KG1 (cell line): ENCODE measurements around the gene SPRR1A.

ENCODE experiments used
- DNase-seq: peaks from one replicate; lab custom pipeline; 2025; lab: John Stamatoyannopoulos, UW

The SPRR1A gene, protein sequence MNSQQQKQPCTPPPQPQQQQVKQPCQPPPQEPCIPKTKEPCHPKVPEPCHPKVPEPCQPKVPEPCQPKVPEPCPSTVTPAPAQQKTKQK

DNA sequence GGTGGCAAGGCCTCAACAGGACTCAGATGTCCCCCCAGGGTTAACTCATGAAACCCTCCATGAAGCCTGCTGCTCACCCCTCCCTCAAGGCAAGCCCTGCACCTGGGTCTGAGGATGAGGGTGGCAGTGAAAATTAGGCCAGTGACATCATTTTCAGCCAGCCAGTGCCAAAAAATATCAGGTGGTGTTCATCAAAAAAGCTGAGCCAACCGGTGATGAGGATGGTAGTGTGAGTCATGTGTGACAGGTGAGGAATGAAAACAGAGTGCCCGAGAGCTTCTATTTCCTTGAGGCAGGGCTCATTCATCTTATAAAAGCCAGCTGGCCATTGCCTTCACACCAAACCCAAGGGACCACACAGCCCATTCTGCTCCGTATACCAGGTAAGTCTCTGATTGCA, at the start of gene SPRR1A:
Gene SPRR1A (plus strand): TSS at position 339 of the 400 bp plus-strand sequence. CDS start 1,150 bp downstream, outside the sequence.
- DNase-seq: no peak

DNA sequence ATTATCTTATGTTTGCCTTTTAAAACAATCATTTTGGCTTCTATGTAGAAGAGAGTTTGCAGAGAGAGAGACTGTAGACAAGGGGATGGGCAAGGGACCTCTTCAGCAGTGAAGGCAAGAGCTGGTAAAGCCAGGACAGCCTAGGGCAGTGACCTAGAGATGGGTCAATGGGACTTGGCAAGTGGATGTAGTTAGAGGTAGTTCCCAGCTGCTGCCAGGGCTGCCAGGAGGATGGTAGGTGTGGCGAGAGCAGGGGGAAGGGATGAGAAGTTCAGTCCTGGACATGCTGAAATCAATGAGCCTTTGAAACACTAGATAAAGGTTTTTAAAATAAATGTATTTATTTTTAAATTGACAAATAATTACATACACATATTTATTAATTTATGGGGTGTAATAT, 43.3 kb upstream of the SPRR1A start:
- no peak for DNase-seq

DNA sequence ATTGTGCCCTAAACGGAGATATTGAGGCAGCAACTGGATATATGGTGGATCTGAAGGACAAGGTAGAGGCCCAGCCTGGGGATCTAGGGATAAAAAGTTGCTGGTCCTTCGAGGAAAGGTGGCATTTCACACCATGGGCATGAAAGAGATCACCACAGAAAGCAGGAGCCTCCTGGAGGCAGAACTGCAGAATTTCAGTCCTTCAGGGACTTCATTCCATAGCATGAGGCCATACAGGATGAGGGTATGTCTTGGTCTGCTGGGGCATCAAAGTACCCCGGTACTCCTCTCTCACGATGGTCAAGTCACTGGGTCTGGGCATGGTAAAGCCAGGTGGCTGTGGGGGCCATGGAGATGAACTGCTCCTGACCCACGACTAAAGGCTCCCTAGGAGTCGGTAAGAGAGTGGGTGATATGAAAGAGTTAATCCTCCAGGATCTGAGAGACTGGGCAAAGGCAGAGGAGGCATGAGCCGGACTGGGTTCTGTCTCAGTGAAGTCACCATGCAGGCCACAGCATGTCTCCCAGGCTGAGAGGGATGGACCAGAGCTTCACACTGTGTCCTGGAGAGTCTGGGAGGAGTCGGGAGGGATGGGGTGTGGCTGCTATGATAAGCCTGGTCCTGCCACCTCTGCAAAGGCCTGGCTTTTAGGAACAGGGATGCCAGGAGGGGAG, 42.7 kb upstream of the SPRR1A start:
- no peak for DNase-seq

DNA sequence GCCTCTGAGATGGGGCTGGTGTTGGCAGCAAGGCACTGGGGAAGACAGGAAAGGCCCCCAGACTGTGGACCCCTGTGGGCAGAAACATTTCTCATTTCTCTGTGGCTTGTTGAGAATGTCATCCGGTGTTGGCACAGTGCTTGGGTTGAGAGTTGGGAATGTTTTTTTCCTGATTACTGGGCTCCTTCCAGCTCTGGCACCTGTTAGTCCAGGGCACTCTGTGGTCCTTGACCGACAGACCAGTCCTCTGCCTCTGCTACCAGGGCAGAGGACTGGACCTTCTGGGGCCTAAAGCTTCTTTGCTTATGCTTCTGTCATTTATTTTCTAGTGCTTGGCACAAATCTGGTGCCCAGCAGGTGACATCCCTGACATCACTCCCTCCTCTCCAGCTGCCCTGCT, 41.7 kb upstream of the SPRR1A start:
- no peak for DNase-seq

DNA sequence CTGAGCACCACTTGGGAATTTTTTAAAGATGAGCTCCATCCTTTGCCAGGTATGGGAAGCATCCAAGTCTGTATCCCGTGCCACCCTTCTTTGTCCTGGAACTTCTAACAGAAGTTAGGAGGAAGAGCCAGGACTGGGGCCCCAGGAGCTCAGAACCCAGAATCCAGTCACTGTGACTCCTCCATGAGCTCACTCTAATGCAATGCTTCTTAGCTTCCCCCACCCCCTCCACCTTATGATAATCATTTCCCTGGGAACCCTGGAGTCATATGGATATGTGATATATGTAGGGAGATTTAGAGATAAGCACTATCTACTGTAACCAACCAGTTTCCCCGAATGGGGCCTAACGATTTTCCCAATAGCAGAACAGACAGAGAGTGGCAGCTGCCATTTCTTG, 37.6 kb upstream of the SPRR1A start:
- DNase-seq: no peak

DNA sequence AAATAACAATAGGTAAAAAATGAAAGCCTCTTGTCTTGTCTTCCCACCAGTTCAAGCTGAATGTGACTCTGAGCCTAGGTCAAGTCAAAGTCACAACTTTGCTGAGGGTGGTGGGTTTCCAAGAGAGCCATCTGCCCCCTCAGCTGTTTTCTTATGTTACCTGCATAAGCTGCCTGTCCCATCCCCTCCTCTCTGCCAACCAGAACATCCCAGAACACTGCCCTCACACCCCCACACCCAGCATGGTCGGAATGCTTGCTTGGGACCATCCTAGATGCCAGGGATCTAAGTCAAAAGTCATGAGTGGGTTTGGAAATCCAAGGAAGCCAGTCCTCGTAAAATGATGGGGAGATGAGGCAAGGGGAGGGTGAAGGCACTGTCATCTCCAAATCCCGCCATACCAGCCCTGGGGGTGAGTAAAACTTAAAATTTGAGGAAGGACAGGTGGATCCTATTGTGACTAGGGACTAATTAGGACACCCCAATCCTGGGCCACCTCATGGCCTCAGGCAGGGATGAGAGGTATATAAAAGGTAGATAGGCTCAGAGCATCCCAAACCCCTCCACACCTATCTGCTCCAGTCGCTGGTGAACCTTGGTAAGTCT, 37.1 kb upstream of the SPRR1A start, which contains the start of gene SPRR5:
Gene SPRR5 (plus strand): TSS at position 556 of the 606 bp plus-strand sequence. CDS start 1,349 bp downstream, outside the sequence.
- DNase-seq: no peak

DNA sequence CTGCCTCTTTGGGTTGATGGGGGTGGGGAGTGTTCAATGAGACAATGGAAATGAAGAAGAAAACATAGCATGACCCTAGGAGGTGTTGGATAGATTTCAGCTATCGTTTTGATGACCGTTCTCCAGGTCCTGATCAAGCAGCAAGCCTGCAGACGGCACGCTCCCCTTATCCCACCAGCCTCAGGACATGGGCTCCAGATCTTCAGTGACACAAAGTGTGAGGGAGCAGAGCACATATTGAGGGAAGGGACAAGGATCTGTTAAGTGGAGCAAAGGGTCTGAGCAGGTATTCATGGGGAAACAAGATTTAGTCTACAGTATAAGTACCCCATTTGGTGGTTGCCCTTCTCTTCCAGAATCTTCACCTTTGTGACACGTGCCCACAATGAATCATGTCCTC, 32.2 kb upstream of the SPRR1A start:
- no peak for DNase-seq

DNA sequence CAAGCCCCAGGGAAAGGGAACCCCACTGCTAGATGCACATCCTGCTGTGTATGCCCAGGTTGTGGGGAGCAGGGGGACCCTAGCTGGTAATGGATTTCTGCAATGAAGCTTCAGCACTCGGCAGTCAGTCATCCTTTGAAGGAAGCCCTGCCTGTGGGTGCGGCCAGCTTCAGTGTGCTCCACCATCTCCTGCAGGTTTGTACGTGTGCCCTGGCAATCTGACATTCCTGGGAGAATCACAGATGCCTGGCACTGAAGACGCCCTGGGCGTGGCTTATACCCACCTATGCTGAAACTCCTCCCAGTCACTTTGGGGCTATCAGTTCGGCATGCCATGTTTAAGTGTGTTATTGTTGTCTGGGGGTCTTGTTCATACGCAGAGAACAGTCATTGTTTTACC, 30.1 kb upstream of the SPRR1A start:
- DNase-seq: no peak

DNA sequence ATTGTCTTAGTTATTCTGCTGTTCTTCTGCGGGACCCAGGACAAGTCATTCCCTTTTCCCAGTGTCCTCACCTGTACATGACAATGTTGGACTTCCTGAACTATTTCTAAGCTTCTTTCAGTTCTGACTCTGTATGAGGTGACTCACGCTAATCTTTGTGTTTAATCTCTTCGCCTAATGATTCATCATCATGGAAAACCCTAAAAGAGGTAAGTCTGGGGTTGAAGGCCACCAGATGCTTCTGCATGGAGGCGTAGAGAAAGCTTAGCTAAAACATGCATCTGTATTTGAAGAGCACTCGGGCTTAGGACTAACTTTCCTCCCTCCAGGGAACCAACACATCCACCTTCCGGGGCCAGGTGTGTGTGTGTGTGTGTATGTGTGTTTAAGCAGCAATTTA, 29.4 kb upstream of the SPRR1A start:
- no peak for DNase-seq

DNA sequence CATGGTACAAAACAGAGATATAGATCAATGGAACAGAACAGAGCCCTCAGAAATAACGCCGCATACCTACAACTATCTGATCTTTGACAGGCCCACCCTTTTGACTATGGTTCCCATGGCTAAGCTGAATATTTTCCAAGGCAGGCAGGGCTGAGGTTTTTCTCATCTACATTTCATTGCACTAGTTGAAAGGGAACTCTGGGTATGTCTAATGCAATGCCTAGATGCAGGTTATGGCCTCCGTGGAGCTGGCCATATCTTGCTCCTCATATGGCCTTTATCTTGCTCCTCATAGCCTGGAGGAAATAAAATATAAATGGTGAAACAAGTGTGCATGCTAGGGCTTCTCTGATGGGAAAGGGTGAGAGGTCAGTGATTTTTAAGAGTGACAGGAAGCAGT, 26.3 kb upstream of the SPRR1A start:
- DNase-seq: no peak

DNA sequence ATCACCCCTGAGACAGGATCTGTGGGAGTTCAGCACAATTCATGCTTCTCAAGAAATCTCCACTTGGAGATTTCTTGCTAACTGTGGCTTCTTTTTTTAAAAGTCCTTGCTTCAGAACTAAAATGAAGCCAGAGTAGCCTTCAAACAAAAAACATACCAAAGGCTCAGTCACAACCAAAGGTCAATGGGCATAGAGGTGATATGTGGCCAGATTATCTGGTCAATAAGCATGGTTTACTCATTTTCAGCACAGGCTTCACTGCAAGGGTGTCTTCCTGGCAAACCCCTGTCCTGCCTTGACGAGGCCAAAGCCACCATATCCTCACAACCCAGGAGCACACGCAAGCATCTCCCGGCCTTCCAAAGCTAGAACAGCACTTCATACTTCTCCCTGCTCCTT, 24.6 kb upstream of the SPRR1A start:
- no peak for DNase-seq

DNA sequence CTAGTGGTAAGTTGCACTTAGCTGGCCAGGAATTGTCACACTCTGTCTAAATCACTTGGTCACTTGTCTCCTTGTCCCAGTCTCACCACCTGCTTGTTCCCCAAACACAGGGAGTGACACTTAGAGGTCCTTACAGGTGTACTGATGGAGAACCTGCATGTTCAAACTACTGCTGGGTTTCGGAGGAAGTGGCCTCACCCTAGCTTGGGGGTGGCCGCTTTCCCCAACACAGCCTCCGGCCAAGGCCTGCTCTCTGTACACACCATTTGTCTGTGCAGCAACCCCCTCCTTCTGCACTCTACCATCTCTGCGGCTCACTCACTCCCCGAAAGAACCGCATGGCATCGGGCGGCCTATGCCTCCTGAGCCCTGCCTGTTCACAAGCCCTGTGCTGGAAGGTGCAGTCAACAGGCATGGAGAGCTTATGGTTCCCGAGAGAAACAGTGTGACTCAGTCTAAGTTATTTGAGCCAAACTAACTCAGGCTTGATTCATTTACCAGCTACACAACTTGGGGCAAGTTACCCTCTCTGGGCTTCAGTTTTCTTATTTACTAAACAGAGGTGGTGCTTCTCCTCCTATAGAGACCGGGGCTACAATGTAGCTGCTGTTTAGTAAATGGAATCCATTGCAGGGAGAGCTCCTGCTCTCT, 24.0 kb upstream of the SPRR1A start:
- DNase-seq: no peak

DNA sequence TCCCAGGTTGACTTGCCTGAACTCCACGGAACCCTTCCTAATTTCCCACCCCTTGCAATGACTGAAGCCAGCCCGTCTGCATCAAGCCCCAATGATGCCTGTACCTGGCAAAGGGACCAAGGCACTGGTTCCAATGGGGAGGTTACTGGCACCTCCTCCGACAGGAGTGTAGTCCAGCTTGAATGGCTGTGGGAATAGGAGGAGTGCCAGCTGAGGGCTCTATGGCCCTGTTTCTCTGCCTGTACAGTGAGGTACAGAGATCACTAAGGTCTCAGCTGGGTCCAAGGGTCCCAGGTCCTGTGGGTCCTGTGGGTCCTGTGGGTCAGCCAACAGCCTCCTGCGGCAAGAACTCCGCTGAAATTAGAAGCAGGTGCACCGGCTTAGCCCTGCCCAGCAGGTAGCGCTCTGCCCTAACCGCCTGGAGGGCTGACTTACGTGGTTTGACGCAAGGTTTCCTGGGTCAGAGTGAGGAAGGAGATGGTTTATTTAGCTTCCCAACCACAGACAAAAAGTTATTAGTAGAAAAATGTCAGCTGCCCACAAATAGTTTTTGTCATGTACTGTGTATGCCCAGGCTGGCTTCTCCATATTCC, 23.3 kb upstream of the SPRR1A start:
- no peak for DNase-seq

DNA sequence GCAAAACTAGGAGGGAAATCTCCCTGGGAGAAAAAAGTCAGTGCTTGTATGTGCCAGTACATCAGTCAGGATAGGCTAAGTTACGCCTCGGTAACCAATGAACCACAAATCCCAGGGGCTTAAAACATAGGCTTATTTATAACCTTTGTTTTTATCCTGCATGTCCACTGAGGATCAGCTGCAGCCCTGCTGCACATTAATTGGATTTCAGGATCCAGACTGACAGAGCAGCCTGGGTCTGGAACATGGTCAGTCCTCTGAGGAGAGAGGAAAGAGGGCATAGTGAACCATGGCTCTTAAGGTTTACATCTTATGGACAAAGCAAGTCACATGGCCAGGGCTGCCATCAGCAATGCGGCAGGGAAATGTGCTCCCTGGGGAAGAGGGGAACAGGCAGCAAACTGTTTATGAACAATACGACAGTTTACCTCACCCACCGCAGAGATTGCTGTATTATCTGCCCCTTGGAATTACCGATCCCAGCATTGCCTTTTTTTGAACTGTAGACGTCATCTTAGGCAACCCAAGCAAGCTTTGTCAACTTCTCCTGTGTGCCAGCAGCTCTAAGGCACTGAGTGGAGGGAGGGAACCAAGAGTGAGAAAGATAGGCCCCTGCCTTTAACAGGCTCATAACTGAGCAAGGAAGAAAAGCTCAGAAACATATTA, 22.5 kb upstream of the SPRR1A start:
- no peak for DNase-seq

DNA sequence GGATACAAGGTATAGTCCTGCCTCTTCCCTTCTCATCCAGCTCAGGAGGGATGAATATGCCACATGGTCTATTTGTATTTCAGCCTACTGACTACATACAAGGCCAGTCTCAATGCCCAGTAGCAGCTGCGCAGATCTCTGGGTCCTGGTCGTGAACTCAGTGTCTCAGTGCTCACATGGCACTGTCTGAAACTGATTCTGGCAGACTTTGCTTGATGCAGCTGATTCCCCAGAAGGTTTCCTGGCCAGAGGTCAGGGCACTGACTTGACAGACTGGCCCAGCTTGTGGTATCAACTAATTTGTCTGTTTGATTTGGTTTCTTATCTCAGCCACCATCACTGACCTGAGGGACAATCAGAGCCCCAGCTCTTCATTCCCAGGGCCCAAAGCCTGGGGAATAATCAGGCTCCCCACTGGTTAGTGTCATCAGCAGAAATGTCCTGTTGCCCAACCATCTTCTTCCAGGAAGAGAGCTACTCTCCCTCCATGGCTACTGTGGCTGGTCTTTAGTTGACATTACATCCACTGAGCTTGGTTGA, 20.9 kb upstream of the SPRR1A start:
- no peak for DNase-seq

DNA sequence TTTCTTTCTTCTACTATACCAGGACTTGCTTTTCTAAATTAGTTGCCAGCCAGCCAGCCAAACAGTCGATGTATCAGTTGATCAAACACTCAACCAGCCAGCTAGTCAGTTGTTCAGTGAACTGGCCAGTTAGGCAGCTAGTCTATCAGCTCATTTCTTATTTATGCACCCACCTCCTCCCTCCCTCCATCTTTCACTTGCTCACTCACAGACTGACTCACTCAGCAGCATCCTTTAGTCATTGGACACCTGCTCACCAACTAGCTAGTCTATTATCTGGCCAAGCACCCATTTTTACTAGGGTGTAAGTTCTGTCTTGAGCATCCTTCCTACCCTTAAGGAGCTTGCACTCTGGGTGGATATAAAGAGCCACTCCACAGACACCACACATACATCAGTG, 19.3 kb upstream of the SPRR1A start:
- DNase-seq: no peak

DNA sequence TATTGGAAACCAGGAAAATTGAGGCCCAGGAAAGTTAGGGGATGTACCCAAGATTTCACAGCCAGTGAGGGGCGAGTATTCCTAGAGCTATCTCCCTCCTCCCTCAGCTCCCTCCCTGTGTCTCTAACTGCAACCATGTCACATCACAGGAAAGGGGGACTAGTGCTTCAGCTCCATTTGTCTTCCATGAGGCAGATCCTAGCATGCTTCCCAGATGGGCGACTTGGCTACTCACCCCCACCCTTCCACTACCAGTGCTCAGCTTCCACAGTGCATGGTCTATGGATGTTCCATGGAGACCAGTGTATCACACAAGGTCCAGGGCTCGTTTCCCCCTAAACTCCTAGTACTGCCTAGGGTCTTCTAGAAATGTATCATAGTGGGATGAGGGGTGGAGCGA, 18.0 kb upstream of the SPRR1A start:
- DNase-seq: no peak

DNA sequence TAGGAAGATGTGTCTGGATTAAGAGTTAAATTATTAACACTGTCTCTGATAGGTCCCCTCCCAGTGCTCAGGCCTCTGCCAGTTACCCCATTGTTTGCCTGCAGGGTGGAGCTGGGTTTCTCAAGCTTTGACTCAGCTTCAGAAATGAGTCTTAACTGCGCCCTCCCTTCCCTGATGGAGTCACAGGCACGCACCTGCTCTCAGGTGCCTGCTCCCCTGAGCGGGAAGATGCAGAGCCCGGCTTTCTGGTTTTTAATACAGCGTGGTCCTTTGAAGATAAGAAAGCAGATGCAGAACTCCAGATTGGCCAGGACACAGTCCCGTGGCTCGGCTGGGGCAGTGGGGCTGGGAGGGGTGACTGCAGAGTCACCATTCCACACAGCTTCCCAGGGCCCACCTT, 16.7 kb upstream of the SPRR1A start:
- DNase-seq: no peak

DNA sequence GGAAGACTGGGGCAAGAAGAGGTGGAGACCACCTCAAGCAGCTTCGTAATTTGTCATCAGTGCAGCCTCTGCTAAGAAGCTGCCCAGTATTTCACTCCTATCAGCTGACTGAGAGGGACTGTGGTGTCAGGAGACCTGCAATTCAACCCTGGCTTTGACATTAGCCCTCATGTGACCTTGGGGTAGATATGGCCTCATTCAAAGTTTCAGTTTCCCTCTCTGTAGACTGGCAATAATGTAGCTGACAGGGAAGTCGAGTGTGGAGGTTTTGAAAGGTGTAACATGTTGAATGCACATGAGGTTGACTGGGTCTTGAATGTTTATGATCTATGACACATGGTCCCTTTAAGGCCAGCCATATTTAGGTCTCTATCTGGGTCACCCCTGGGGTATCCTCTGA, 15.6 kb upstream of the SPRR1A start:
- no peak for DNase-seq

DNA sequence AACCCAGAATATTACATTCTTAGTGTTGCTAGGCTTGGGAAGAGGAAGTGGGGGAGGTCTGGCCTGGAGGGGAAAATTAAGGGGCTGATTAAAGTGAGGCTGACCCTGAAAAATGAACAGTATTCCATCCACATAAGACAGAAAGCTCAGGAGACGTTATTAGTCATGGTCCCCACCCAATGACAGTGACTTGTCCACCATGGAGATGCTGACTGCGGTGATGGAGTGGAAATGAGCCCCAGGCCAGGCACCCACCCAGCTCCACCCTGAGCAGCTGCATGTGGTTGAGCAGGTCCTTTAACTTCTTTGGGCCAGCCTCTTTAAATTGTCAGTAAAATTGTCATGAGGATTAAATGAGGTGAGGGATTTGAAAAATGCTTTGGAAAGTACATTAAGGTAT, 14.8 kb upstream of the SPRR1A start:
- no peak for DNase-seq

DNA sequence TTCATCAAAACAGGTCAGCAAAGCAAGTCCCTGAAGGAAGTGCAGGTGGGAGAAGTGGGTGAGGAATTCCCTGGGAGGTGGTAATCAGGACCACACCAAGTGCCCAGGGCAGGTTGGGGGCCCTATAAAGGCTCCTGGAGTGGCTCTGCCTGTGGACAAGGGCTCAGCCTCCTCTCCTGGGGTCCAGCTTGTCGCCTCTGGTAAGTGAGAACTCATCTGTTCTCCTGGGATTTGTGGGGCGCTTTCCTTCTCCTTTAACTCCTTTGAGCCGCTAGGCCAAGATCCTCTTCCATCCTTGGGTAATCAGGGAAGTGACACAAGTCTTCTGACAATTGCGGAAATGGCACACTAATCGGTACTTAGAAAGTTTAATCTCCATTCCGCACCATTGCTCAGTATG, 13.4 kb upstream of the SPRR1A start, which contains the start of gene SPRR4:
Gene SPRR4 (plus strand): TSS at position 154 of the 400 bp plus-strand sequence. CDS start 1,243 bp downstream, outside the sequence.
- DNase-seq: no peak
